Transverse colon (tissue), 4 donors: ENCODE results near the gene TEX44. TPM values are rescaled to one million over a fixed set of nuclear protein-coding genes. Genes with fewer than 3 reads are reported as not detected.
"Not testable (repeated sequence)": the region's sequence is repeated elsewhere in the genome, so short reads cannot be mapped to it uniquely, and the experiment has no call there.

Experiments
- DNase-seq: peaks from one replicate; pipeline ENCODE4 v3.0.0-alpha.2; 2019
- H3K27ac ChIP-seq, 4 donors: fragments of 200-600 bp; sonication (generic); 2 replicates each; pipeline ENCODE4 v1.5.1; 2016 to 2018; ENCODE audit warnings: inconsistent platforms in 4 of 4
- H3K27me3 ChIP-seq: fragments of 200-600 bp; sonication (generic); 2 replicates; pipeline ENCODE4 v1.5.1; 2017; ENCODE audit warnings: inconsistent platforms
- H3K36me3 ChIP-seq, 4 donors: fragments of 200-600 bp; sonication (generic); 2 replicates each; pipeline ENCODE4 v1.5.1; 2017 to 2019; ENCODE audit warnings: inconsistent platforms in 4 of 4
- H3K4me1 ChIP-seq, 4 donors: fragments of 200-600 bp; sonication (generic); 2 replicates each; pipeline ENCODE4 v1.5.1; 2017 to 2020; ENCODE audit warnings: inconsistent platforms in 4 of 4
- H3K4me3 ChIP-seq, 4 donors: fragments of 200-600 bp; sonication (generic); 1 replicate in 1 of 4; 2 replicates in 3 of 4; pipeline versions ENCODE4 v1.5.1 to v1.6.1; 2017 to 2019; ENCODE audit warnings: inconsistent platforms in 4 of 4
- H3K9me3 ChIP-seq, 2 donors: fragments of 200-600 bp; sonication (generic); 2 replicates each; pipeline ENCODE4 v1.5.1; 2017 to 2019; ENCODE audit warnings: inconsistent platforms in 2 of 2
- EP300 ChIP-seq: sonication (generic); formaldehyde crosslinking; IDR thresholded peaks from one replicate; pipeline ENCODE4 v1.6.1; 2017; ENCODE audit warnings: antibody characterized with exemption, low read depth
- POLR2A ChIP-seq: fragments of 450-650 bp; IDR thresholded peaks from one replicate; pipeline ENCODE4 v1.6.1; 2016; ENCODE audit warnings: antibody characterized with exemption, mild to moderate bottlenecking, moderate library complexity
- POLR2AphosphoS5 ChIP-seq, 3 donors: sonication (generic); formaldehyde crosslinking; IDR thresholded peaks; one replicate each; pipeline ENCODE4 v1.6.1; 2016; ENCODE audit warnings: antibody characterized with exemption in 3 of 3
- WGBS, 2 donors: methylation state at CpG; one replicate each; pipeline ENCODE4 v1.1.5; 2018; ENCODE audit warnings: low coverage in 1 of 2; 5-methylcytosine and 5-hydroxymethylcytosine counted together
- in situ Hi-C, 4 donors: fragments of 200-750 bp; cut with MboI; loops; one replicate each; pipeline versions ENCODE4 v1.15.0 to v1.15.1; 2017; ENCODE audit warnings: low sequenced_read_pairs in 3 of 4, low pct_ligation_motif_present in 1 of 4, low pct_unique_long_range_greater_than_20kb in 1 of 4
- intact Hi-C: fragments of 100-400 bp; cut with DNase I; formaldehyde crosslinking; loops from one replicate; pipeline ENCODE4 v1.15.1; 2023; ENCODE audit warnings: low total_unique reads
- total RNA-seq, 4 donors: library from RNA; depleted of rRNA; stranded (reverse); fragments of >200 nt; gene quantifications; one replicate each; pipeline ENCODE4 v1.1.0, GENCODE V29; 2016
- TF ChIP-seq, protein P1 (sequence below), 5 experiments: fragments of 200-600 bp in 3 of 5; fragments of 450-650 bp in 2 of 5; sonication (generic) in 3 of 5; IDR thresholded peaks; 1 replicate in 2 of 5; 2 replicates in 3 of 5; pipeline ENCODE4 v1.5.1; 2016 to 2017; ENCODE audit warnings: antibody characterized with exemption in 5 of 5, inconsistent platforms in 3 of 5, mild to moderate bottlenecking in 2 of 5, moderate library complexity in 1 of 5

Gene TEX44
- total RNA-seq, 4 donors from 2014 or later, result not detected

DNA sequence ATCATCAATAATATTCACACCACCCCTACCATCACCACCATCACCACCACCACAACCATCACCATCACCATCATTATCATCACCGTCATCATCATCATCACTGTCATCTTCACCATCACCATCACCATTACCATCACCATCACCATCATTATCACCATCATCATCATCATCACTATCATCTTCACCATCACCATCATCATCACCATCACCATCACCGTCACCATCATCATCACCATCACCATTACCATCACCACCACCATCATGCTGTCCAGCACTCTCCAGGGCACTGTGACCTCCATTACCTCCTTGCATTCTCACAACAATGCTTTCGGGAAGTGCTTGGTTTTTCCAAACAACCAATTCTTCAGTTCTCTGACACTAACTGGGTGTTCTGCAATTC is 13.1 kb upstream of the TEX44 start:
- Histone ChIP-seq H3K36me3 (no peaks in the 10 kb centered on the region), H3K27me3 (no peaks in the 10 kb centered on the region), H3K9me3 (no peaks in the 10 kb centered on the region), H3K4me3 (no peak overlapping the region), H3K4me1 (no peaks in the 10 kb centered on the region), H3K27ac (no peak overlapping the region)
- in situ Hi-C loops, result no loop called here
- WGBS, 2 donors, result 90 to 100% methylated on average over 2 to 3 of the region's 3 CpGs
- DNase-seq, result no peak
- intact Hi-C loops, result no loop called here
- TF ChIP-seq EP300 (no peak), POLR2A (no peak)

- intact Hi-C loops (no loop called here), in situ Hi-C loops (no loop called here)
- Histone ChIP-seq H3K9me3 (no peaks in the 10 kb centered on the region), H3K36me3 (no peaks in the 10 kb centered on the region), H3K27ac (no peak overlapping the region), H3K27me3 (no peaks in the 10 kb centered on the region), H3K4me1 (no peaks in the 10 kb centered on the region), H3K4me3 (no peak overlapping the region)
- no peak for DNase-seq
- WGBS, 2 donors, result 70 to 100% methylated on average over 2 to 4 of the region's 4 CpGs
- TF ChIP-seq POLR2AphosphoS5 (IDR thresholded peaks at IDR 0.05) (no peak), POLR2A (no peak), EP300 (no peak)
- TF ChIP-seq, protein P1, sequence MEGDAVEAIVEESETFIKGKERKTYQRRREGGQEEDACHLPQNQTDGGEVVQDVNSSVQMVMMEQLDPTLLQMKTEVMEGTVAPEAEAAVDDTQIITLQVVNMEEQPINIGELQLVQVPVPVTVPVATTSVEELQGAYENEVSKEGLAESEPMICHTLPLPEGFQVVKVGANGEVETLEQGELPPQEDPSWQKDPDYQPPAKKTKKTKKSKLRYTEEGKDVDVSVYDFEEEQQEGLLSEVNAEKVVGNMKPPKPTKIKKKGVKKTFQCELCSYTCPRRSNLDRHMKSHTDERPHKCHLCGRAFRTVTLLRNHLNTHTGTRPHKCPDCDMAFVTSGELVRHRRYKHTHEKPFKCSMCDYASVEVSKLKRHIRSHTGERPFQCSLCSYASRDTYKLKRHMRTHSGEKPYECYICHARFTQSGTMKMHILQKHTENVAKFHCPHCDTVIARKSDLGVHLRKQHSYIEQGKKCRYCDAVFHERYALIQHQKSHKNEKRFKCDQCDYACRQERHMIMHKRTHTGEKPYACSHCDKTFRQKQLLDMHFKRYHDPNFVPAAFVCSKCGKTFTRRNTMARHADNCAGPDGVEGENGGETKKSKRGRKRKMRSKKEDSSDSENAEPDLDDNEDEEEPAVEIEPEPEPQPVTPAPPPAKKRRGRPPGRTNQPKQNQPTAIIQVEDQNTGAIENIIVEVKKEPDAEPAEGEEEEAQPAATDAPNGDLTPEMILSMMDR (IDR thresholded peaks at IDR 0.05), result no peak
Observed at GRCh38 chr2:231581328-231581727, 11.3 kb upstream of the TEX44 start.

GRCh38 chr2:231583982-231584381 is 8.7 kb upstream of the TEX44 start:
- no peak for DNase-seq
- Histone ChIP-seq H3K4me3 (no peak overlapping the region), H3K9me3 (no peaks in the 10 kb centered on the region), H3K4me1 (no peaks in the 10 kb centered on the region), H3K36me3 (no peaks in the 10 kb centered on the region), H3K27me3 (no peaks in the 10 kb centered on the region), H3K27ac (no peak overlapping the region)
- TF ChIP-seq, protein P1 (IDR thresholded peaks at IDR 0.05), result no peak
- TF ChIP-seq POLR2AphosphoS5 (IDR thresholded peaks at IDR 0.05) (no peak), EP300 (no peak), POLR2A (no peak)
- in situ Hi-C loops, result no loop called here
- 76 to 93% methylated on average over 8 to 11 of the region's 11 CpGs for WGBS, 2 donors
- intact Hi-C loops, result no loop called here

- H3K27ac ChIP-seq, intact Hi-C loops, DNase-seq, H3K4me1 ChIP-seq, H3K9me3 ChIP-seq, H3K4me3 ChIP-seq, H3K36me3 ChIP-seq, H3K27me3 ChIP-seq, in situ Hi-C loops: not testable (repeated sequence)
- WGBS, 2 donors, result 91% methylated on average over 1 of the region's 1 CpG; no CpG with 5 or more reads in 1 of the 2 donors
Observed at GRCh38 chr2:231587744-231588143, 4.9 kb upstream of the TEX44 start.

DNA sequence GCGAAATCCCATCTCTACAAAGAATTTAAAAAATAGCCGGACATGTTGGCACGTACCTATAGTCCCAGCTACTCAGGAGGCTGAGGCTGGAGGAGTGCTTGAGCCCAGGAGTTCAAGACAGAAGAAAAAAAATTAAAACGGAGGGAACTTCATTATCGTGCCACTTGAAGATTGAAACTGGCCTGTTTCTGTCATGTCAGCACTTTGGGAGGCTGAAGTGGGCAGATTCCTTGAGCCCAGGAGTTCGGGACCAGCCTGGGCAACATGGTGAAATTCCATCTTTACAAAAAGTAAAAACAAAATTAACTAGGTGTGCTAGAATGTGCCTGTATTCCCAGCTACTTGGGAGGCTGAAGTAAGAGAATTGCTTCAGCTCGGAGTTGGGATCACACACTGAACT is 3.0 kb upstream of the TEX44 start:
- no peaks in the 10 kb centered on the region for H3K36me3 ChIP-seq
- in situ Hi-C loops, result no loop called here
- H3K4me1 ChIP-seq, result no peaks in the 10 kb centered on the region
- WGBS, 2 donors, result 89 to 93% methylated on average over 6 to 7 of the region's 7 CpGs
- H3K27me3 ChIP-seq, result no peaks in the 10 kb centered on the region
- TF ChIP-seq POLR2A (no peak), EP300 (no peak)
- intact Hi-C loops, result no loop called here
- no peaks in the 10 kb centered on the region for H3K9me3 ChIP-seq
- H3K4me3 ChIP-seq, result no peak overlapping the region
- no peak overlapping the region for H3K27ac ChIP-seq
- no peak for DNase-seq

DNA sequence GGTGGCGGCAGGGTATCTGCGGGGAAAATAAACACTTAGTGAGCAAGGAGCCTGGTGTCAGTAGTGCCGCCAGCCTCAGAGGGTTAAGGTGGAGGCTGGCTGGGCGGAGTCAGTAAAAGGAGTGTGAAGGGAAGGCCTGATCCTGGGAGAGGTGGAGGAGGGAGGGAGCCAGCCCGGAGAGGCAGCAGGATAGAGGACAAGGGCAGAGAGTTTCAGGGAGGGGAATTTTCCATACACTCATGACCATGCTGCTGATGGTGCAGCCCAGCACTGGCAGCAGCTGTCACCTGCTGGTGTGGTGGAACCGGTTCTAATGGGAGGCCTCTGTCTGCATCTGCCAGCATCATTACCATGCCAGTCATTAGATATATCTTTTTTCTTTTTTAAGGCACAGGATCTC is 2.0 kb upstream of the TEX44 start:
- Histone ChIP-seq H3K27ac (no peak overlapping the region), H3K36me3 (no peaks in the 10 kb centered on the region), H3K4me1 (no peaks in the 10 kb centered on the region), H3K27me3 (no peaks in the 10 kb centered on the region), H3K9me3 (no peaks in the 10 kb centered on the region), H3K4me3 (no peak overlapping the region)
- WGBS, 2 donors, result 47% methylated on average over 6 of the region's 6 CpGs
- in situ Hi-C loops (no loop called here), intact Hi-C loops (no loop called here)
- TF ChIP-seq EP300 (no peak), POLR2AphosphoS5 (IDR thresholded peaks at IDR 0.05) (no peak), POLR2A (no peak)
- TF ChIP-seq, protein P1 (IDR thresholded peaks at IDR 0.05), result no peak
- no peak for DNase-seq
